DND-41 (cell line): ENCODE results near the gene PPP4R1.

Experiments used
- ATAC-seq: fragments of 200-7000 bp; cut with Tn5 transposase; 3 replicates; pipeline ENCODE4 v1.9.1; 2021; ENCODE audit warnings: low read depth; ENCODE audit not compliant: insufficient read depth
- DNase-seq: peaks from one replicate; pipeline ENCODE4 v3.0.0-alpha.2; 2020
- H2AFZ ChIP-seq: 2 replicates; pipeline ENCODE4 v1.6.0; 2012; ENCODE audit warnings: low read depth, low read length
- H3K27ac ChIP-seq: 2 replicates; pipeline ENCODE4 v1.5.1; 2012; ENCODE audit warnings: low read length, inconsistent platforms
- H3K27me3 ChIP-seq: fragments of 200-600 bp; sonication (generic); 2 replicates; pipeline ENCODE4 v1.6.0; 2012; ENCODE audit warnings: low read length, mild to moderate bottlenecking, inconsistent platforms; ENCODE audit not compliant: insufficient read depth, poor library complexity
- H3K36me3 ChIP-seq: 2 replicates; pipeline ENCODE4 v1.5.1; 2012; ENCODE audit warnings: low read length, inconsistent platforms; ENCODE audit not compliant: insufficient read depth
- H3K4me1 ChIP-seq: 2 replicates; pipeline ENCODE4 v1.5.1; 2012; ENCODE audit warnings: mild to moderate bottlenecking, low read length; ENCODE audit not compliant: insufficient read depth
- H3K4me2 ChIP-seq: 2 replicates; pipeline ENCODE4 v1.6.0; 2012; ENCODE audit warnings: mild to moderate bottlenecking, moderate library complexity, low read length, inconsistent platforms; ENCODE audit not compliant: insufficient read depth
- H3K4me3 ChIP-seq, 2 experiments: fragments of 200-600 bp in 1 of 2; shearing (Covaris generic) in 1 of 2; 2 replicates each; pipeline ENCODE4 v1.5.1; 2012 to 2016; ENCODE audit warnings: inconsistent platforms in 2 of 2, low read length in 2 of 2, mild to moderate bottlenecking in 2 of 2, low read depth in 1 of 2, moderate library complexity in 1 of 2
- H3K79me2 ChIP-seq: 2 replicates; pipeline ENCODE4 v1.6.0; 2012; ENCODE audit warnings: low read length, inconsistent platforms; ENCODE audit not compliant: insufficient read depth
- H3K9ac ChIP-seq: 2 replicates; pipeline ENCODE4 v1.6.0; 2012; ENCODE audit warnings: low read depth, mild to moderate bottlenecking, inconsistent platforms, low read length, moderate library complexity
- H3K9me3 ChIP-seq: 2 replicates; pipeline ENCODE4 v1.5.1; 2012; ENCODE audit warnings: low read length, moderate library complexity, mild to moderate bottlenecking, inconsistent platforms; ENCODE audit not compliant: insufficient read depth, severe bottlenecking
- H4K20me1 ChIP-seq: 2 replicates; pipeline ENCODE4 v1.6.0; 2012; ENCODE audit warnings: low read length; ENCODE audit not compliant: insufficient read depth
- CTCF ChIP-seq: IDR thresholded peaks from 2 replicates; pipeline ENCODE4 v1.5.1; 2012; ENCODE audit warnings: borderline replicate concordance, low read length, moderate library complexity, mild to moderate bottlenecking; ENCODE audit not compliant: poor library complexity, severe bottlenecking; ENCODE audit errors: extremely low read depth
- EZH2 ChIP-seq: IDR thresholded peaks from 3 replicates; pipeline ENCODE4 v1.6.1; 2012; ENCODE audit warnings: borderline replicate concordance, low read depth, mild to moderate bottlenecking, moderate library complexity, low read length, inconsistent platforms; ENCODE audit not compliant: severe bottlenecking

PPP4R1 gene

GRCh38 chr18:9587924-9588323, 26.4 kb downstream of the PPP4R1 start:
- H4K20me1 ChIP-seq = no peaks in the 10 kb centered on the region; the same call in 1 of the 2 replicates
- no peak overlapping the region for H3K4me2 ChIP-seq
- no peak overlapping the region for H3K4me3 ChIP-seq
- TF ChIP-seq EZH2 = no peak
- no peak for TF ChIP-seq CTCF
- no peaks in the 10 kb centered on the region for H3K27me3 ChIP-seq
- H2AFZ ChIP-seq = no peak overlapping the region
- DNase-seq = no peak
- H3K9ac ChIP-seq = no peak overlapping the region
- H3K36me3 ChIP-seq = peaks cover 88% of the 10 kb centered on the region
- H3K27ac ChIP-seq = no peak overlapping the region
- H3K79me2 ChIP-seq = peaks cover 25% of the 10 kb centered on the region
- H3K9me3 ChIP-seq = no peaks in the 10 kb centered on the region
- no peak for ATAC-seq
- H3K4me1 ChIP-seq = no peaks in the 10 kb centered on the region

- no peaks in the 10 kb centered on the region for H3K9me3 ChIP-seq
- H3K4me1 ChIP-seq = no peaks in the 10 kb centered on the region
- no peaks in the 10 kb centered on the region; the same call in 1 of the 2 replicates for H4K20me1 ChIP-seq
- no peak for DNase-seq
- H3K4me3 ChIP-seq = no peak overlapping the region
- no peaks in the 10 kb centered on the region for H3K27me3 ChIP-seq
- H3K36me3 ChIP-seq = peaks cover 90% of the 10 kb centered on the region
- no peak overlapping the region for H3K27ac ChIP-seq
- H3K4me2 ChIP-seq = no peak overlapping the region
- ATAC-seq = no peak
- H3K9ac ChIP-seq = no peak overlapping the region
- H3K79me2 ChIP-seq = peaks cover 18% of the 10 kb centered on the region; the same call in 1 of the 2 replicates
- TF ChIP-seq CTCF (no peak), EZH2 (no peak)
- no peak overlapping the region for H2AFZ ChIP-seq
Measured at GRCh38 chr18:9586814-9587213, 27.5 kb downstream of the PPP4R1 start.

- no peak overlapping the region for H3K9ac ChIP-seq
- peaks cover 3% of the 10 kb centered on the region; the same call in 1 of the 2 replicates for H4K20me1 ChIP-seq
- no peaks in the 10 kb centered on the region for H3K4me1 ChIP-seq
- no peaks in the 10 kb centered on the region for H3K27me3 ChIP-seq
- H3K36me3 ChIP-seq = peaks cover 83% of the 10 kb centered on the region
- H3K79me2 ChIP-seq = no peaks in the 10 kb centered on the region; the same call in 1 of the 2 replicates
- H2AFZ ChIP-seq = no peak overlapping the region
- no peaks in the 10 kb centered on the region for H3K9me3 ChIP-seq
- no peak for TF ChIP-seq EZH2
- TF ChIP-seq CTCF = no peak
- ATAC-seq (no peak), DNase-seq (no peak)
- H3K4me2 ChIP-seq = no peak overlapping the region
- no peak overlapping the region for H3K27ac ChIP-seq
- H3K4me3 ChIP-seq = no peak overlapping the region
Measured at GRCh38 chr18:9581667-9582066, 32.7 kb downstream of the PPP4R1 start.

GRCh38 chr18:9578306-9578705, 36.1 kb downstream of the PPP4R1 start:
- Histone ChIP-seq H3K27ac (no peak overlapping the region), H2AFZ (no peak overlapping the region), H4K20me1 (peaks cover 3% of the 10 kb centered on the region; the same call in 1 of the 2 replicates), H3K4me1 (no peaks in the 10 kb centered on the region), H3K27me3 (no peaks in the 10 kb centered on the region), H3K4me3 (no peak overlapping the region), H3K9ac (no peak overlapping the region), H3K9me3 (no peaks in the 10 kb centered on the region), H3K36me3 (peaks cover 82% of the 10 kb centered on the region), H3K79me2 (no peaks in the 10 kb centered on the region; the same call in 1 of the 2 replicates), H3K4me2 (no peak overlapping the region)
- DNase-seq (no peak), ATAC-seq (no peak)
- TF ChIP-seq CTCF (no peak), EZH2 (no peak)
